HEK293T (cell line): Measurements from ENCODE around the gene TMPRSS5.
A peak's percentile ranks its signal among the peaks of the same experiment; 100 is the strongest.

Experiments
- CTCF ChIA-PET: fragments of 350-600 bp; formaldehyde crosslinking; extraction: SDS; loops from one replicate; lab custom pipeline; 2021; ENCODE audit warnings: antibody characterized with exemption, inconsistent platforms; lab: Yijun Ruan, JAX
- POLR2A ChIA-PET: fragments of 350-600 bp; formaldehyde crosslinking; extraction: SDS; loops from one replicate; lab custom pipeline; 2020; ENCODE audit warnings: antibody characterized with exemption, inconsistent platforms; lab: Yijun Ruan, JAX
- DNase-seq: peaks from one replicate; pipeline ENCODE4 v3.0.0; 2012; ENCODE audit warnings: mixed read lengths; ENCODE audit errors: extremely low spot score
- ARNT ChIP-seq: fragments of 450-650 bp; IDR thresholded peaks from 2 replicates; pipeline ENCODE4 v1.6.1; 2017; ENCODE audit warnings: mild to moderate bottlenecking
- BHLHE40 ChIP-seq: fragments of 450-650 bp; IDR thresholded peaks from 2 replicates; pipeline ENCODE4 v1.6.1; 2016; ENCODE audit warnings: mild to moderate bottlenecking, moderate library complexity, borderline replicate concordance
- CTBP1 ChIP-seq: fragments of 450-650 bp; IDR thresholded peaks from 2 replicates; pipeline ENCODE4 v1.6.1; 2016; ENCODE audit warnings: borderline replicate concordance
- ELF4 ChIP-seq: fragments of 450-650 bp; IDR thresholded peaks from 2 replicates; pipeline ENCODE4 v1.6.1; 2017; ENCODE audit warnings: antibody characterized with exemption
- FOXA1 ChIP-seq: fragments of 450-650 bp; IDR thresholded peaks from 2 replicates; pipeline ENCODE4 v1.6.1; 2016; ENCODE audit warnings: mild to moderate bottlenecking
- FOXK2 ChIP-seq: fragments of 450-650 bp; IDR thresholded peaks from 2 replicates; pipeline ENCODE4 v1.6.1; 2016; ENCODE audit warnings: mild to moderate bottlenecking
- FOXM1 ChIP-seq: fragments of 450-650 bp; IDR thresholded peaks from 2 replicates; pipeline ENCODE4 v1.6.1; 2017; ENCODE audit warnings: mild to moderate bottlenecking, borderline replicate concordance
- HDGF ChIP-seq: fragments of 450-650 bp; IDR thresholded peaks from 2 replicates; pipeline ENCODE4 v1.6.1; 2017; ENCODE audit warnings: antibody characterized with exemption, borderline replicate concordance
- L3MBTL2 ChIP-seq: fragments of 450-650 bp; conservative IDR thresholded peaks from 2 replicates; pipeline ENCODE4 v1.6.1; 2016; ENCODE audit warnings: mild to moderate bottlenecking
- LEF1 ChIP-seq: fragments of 450-650 bp; IDR thresholded peaks from 2 replicates; pipeline ENCODE4 v1.6.1; 2017; ENCODE audit warnings: mild to moderate bottlenecking, borderline replicate concordance
- NFRKB ChIP-seq: fragments of 450-650 bp; IDR thresholded peaks from 2 replicates; pipeline ENCODE4 v1.6.1; 2016; ENCODE audit warnings: mild to moderate bottlenecking, moderate library complexity
- PKNOX1 ChIP-seq: fragments of 450-650 bp; IDR thresholded peaks from 2 replicates; pipeline ENCODE4 v1.6.1; 2016
- SP1 ChIP-seq: fragments of 450-650 bp; IDR thresholded peaks from 2 replicates; pipeline ENCODE4 v1.6.1; 2017
- SUZ12 ChIP-seq: fragments of 450-650 bp; IDR thresholded peaks from 2 replicates; pipeline ENCODE4 v1.6.1; 2016; ENCODE audit warnings: mild to moderate bottlenecking
- TARDBP ChIP-seq: fragments of 450-650 bp; IDR thresholded peaks from 2 replicates; pipeline ENCODE4 v1.6.1; 2016
- ZNF384 ChIP-seq: fragments of 450-650 bp; IDR thresholded peaks from 2 replicates; pipeline ENCODE4 v1.6.1; 2016

Gene TMPRSS5

DNA sequence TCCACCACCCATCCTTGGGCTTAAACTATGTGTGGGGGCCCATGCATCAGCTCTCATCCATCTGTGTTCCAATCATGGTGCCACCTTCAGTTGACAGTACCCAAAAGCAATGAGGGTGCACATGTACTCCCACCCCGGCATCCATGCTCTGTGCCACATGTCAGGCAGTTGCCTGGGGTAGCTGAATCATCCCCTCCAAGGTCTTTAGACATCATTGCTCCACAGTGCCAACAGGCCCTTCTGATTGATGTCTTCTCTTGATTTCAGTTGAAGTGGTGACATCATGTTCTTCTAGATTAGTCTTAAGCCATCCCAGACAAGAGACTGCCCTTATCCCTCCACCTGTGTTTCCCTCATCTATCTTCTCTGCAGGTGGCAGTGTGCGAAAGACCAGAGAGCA, 42.5 kb downstream of the TMPRSS5 start:
- ChIA-PET POLR2A (no interaction called here), CTCF (no interaction called here)
- TF ChIP-seq L3MBTL2, result no peak
- TF ChIP-seq PKNOX1, result peak; percentile 69
- DNase-seq, result no peak

DNA sequence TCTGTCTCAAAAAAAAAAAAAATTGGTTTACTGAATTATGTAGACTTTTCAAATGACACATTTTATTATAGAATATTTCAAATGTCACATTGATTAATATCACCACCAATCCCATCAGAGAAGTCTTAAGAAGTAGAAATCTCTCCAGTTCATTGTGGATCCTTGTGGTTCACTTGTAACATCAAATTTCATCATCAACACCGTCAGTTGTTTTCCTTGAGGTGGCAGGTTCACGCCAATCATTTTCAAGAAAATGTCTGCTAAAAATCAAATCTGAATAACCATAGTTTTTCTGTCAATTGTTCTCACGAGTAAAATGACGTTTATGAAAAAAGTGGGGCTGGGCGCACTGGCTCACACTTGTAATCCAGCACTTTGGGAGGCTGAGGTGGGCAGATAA, 50.3 kb downstream of the TMPRSS5 start:
- TF ChIP-seq LEF1 (no peak), HDGF (no peak), FOXA1 (no peak), FOXM1 (no peak), FOXK2 (no peak), ARNT (no peak), SUZ12 (no peak), CTBP1 (no peak), SP1 (no peak), BHLHE40 (no peak), TARDBP (no peak), L3MBTL2 (no peak), ELF4 (no peak), PKNOX1 (no peak), ZNF384 (no peak), NFRKB (no peak)
- ChIA-PET CTCF (no interaction called here), POLR2A (no interaction called here)

GRCh38 chr11:113651023-113651422, 55.1 kb downstream of the TMPRSS5 start:
- TF ChIP-seq HDGF, result no peak
- no peak for TF ChIP-seq NFRKB
- no peak for TF ChIP-seq PKNOX1
- no peak for TF ChIP-seq ELF4
- no peak for TF ChIP-seq FOXM1
- no peak for TF ChIP-seq BHLHE40
- TF ChIP-seq FOXA1, result no peak
- no peak for TF ChIP-seq TARDBP
- TF ChIP-seq CTBP1, result no peak
- no peak for TF ChIP-seq SUZ12
- no peak for TF ChIP-seq ZNF384
- TF ChIP-seq LEF1, result no peak
- no peak for TF ChIP-seq ARNT
- TF ChIP-seq FOXK2, result no peak
- TF ChIP-seq L3MBTL2, result no peak
- no peak for TF ChIP-seq SP1
- ChIA-PET POLR2A (no interaction called here), CTCF (no interaction called here)
- no peak for DNase-seq

More for the DNA sequence above, 50.3 kb downstream of the TMPRSS5 start:
- no peak for DNase-seq

- POLR2A ChIA-PET, result no interaction called here
- CTCF ChIA-PET, result no interaction called here
- DNase-seq, result no peak
- no peak for TF ChIP-seq ARNT
- no peak for TF ChIP-seq L3MBTL2
- TF ChIP-seq CTBP1, result no peak
- no peak for TF ChIP-seq LEF1
- TF ChIP-seq FOXK2, result no peak
These were observed 56.8 kb downstream of the TMPRSS5 start for GRCh38 chr11:113649311-113649710.

- POLR2A ChIA-PET, result no interaction called here
- TF ChIP-seq FOXK2, result no peak
- no peak for TF ChIP-seq FOXA1
- TF ChIP-seq ZNF384, result no peak
- TF ChIP-seq ARNT, result no peak
- no peak for TF ChIP-seq NFRKB
- no peak for TF ChIP-seq TARDBP
- no peak for TF ChIP-seq L3MBTL2
- no peak for TF ChIP-seq HDGF
- no peak for TF ChIP-seq SP1
- no peak for TF ChIP-seq SUZ12
- no peak for TF ChIP-seq LEF1
- TF ChIP-seq ELF4, result no peak
- no peak for TF ChIP-seq CTBP1
- TF ChIP-seq BHLHE40, result no peak
- TF ChIP-seq FOXM1, result no peak
- TF ChIP-seq PKNOX1, result no peak
- no peak for DNase-seq
- CTCF ChIA-PET, result no interaction called here
These were observed 58.3 kb downstream of the TMPRSS5 start for GRCh38 chr11:113647856-113648255.

DNA sequence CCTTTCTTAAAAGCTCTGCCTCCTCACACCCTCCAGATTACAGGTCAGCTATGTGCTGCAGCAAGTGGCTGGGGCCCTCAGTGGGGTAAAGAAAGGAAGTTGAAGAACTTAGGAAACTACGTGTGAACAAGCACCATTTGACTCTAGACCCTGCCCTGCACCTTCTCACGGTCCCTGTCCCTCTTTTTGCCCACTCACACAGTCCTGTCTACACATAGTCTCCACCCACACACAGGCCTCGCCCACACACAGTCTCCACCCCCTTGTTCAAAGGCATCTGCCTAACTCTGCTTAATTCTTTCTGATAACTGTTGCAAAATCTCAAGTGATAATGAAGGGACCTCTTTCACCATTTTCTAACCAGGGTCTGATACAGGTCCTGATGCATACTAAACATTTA, 59.0 kb downstream of the TMPRSS5 start:
- ChIA-PET POLR2A (no interaction called here), CTCF (interaction anchor here (0.7 kb wide), 1 partner anchor 9 kb away, joined by 3 read pairs; no protein-coding TSS in a partner anchor)
- no peak for DNase-seq
- TF ChIP-seq L3MBTL2 (no peak), TARDBP (no peak), CTBP1 (no peak), BHLHE40 (no peak), ZNF384 (no peak), ARNT (no peak), HDGF (no peak), FOXM1 (no peak), ELF4 (no peak), SUZ12 (no peak)
